K562 (cell line): ENCODE measurements around the gene ANXA3. TPM values are rescaled to one million over a fixed set of nuclear protein-coding genes. Genes with fewer than 3 reads are reported as not detected.

ENCODE experiments used
- polyA plus RNA-seq, 8 experiments: library from polyadenylated mRNA; depleted of rRNA in 4 of 8; stranded (reverse) in 5 of 8; unstranded in 3 of 8; fragments of >200 nt; fragmentation: Nextera tagmentation in 2 of 8; fragmentation: Illumina TruSeq in 1 of 8; extraction: Ambion mirVana in 2 of 8; extraction: Trizol in 1 of 8; gene quantifications; 2 replicates each; pipeline versions ENCODE4 v1.2.1 to v1.2.3, GENCODE V29; 2011 to 2014; ENCODE audit warnings: inconsistent platforms in 1 of 8, missing spikeins in 1 of 8
- total RNA-seq, 7 experiments: library from RNA; depleted of rRNA in 6 of 7; stranded (reverse); fragments of >200 nt in 6 of 7; fragmentation: Illumina TruSeq in 2 of 7; extraction: Trizol in 2 of 7; gene quantifications; 2 replicates each; pipeline versions ENCODE4 v1.2.1 to v1.2.3, GENCODE V29; 2011 to 2021; ENCODE audit warnings: low replicate concordance in 1 of 7
- TF ChIP-seq, protein P1 (sequence below), 2 experiments: fragments of 450-650 bp; formaldehyde crosslinking in 1 of 2; IDR thresholded peaks; 2 replicates each; pipeline versions ENCODE4 v1.4.0 to v1.6.1; 2014 to 2020; ENCODE audit warnings: mild to moderate bottlenecking in 2 of 2, borderline replicate concordance in 1 of 2, low read depth in 1 of 2

Gene ANXA3
- total and polyA plus RNA-seq, 9 of the 15 experiments (the other 6 are each of a cell fraction or from before 2014, with no cell fraction given), result 6.3 to 15.5 (median 9.8) TPM

DNA sequence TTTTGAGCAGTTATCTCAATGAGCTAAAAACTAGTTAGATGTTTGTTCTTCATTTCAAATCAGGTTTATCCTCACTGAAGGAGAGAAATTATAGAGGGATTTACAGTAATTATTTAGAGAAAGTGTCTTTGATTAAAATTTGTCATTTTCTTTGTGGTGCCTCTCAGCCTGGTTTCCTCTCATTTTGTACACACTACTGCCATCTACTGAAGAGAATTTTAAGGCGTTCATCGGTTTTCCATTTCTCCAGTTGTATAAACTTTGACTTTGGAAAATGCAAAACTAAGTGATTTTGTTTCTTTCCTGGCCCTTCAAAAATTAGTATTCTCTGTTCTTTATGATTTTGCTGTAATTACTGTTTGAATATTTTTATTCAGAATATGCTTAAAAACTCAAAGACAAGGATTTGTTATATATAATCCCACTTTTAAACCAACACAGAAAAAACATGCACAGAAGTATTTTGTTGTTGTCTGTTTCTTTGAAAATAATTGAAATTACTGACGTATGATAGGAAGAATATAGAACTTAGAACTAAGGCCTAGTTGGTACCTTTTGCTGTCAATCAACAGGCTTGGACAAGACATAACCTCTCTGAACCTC is 34.4 kb upstream of the ANXA3 start (continued):
- TF ChIP-seq, protein P1, sequence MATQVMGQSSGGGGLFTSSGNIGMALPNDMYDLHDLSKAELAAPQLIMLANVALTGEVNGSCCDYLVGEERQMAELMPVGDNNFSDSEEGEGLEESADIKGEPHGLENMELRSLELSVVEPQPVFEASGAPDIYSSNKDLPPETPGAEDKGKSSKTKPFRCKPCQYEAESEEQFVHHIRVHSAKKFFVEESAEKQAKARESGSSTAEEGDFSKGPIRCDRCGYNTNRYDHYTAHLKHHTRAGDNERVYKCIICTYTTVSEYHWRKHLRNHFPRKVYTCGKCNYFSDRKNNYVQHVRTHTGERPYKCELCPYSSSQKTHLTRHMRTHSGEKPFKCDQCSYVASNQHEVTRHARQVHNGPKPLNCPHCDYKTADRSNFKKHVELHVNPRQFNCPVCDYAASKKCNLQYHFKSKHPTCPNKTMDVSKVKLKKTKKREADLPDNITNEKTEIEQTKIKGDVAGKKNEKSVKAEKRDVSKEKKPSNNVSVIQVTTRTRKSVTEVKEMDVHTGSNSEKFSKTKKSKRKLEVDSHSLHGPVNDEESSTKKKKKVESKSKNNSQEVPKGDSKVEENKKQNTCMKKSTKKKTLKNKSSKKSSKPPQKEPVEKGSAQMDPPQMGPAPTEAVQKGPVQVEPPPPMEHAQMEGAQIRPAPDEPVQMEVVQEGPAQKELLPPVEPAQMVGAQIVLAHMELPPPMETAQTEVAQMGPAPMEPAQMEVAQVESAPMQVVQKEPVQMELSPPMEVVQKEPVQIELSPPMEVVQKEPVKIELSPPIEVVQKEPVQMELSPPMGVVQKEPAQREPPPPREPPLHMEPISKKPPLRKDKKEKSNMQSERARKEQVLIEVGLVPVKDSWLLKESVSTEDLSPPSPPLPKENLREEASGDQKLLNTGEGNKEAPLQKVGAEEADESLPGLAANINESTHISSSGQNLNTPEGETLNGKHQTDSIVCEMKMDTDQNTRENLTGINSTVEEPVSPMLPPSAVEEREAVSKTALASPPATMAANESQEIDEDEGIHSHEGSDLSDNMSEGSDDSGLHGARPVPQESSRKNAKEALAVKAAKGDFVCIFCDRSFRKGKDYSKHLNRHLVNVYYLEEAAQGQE (IDR thresholded peaks at IDR 0.05; ENCODE audit: borderline replicate concordance), result peak; percentile 75; the same call in 1 of the 2 replicates
- TF ChIP-seq, protein P1 (CRISPR knock-in tag; IDR thresholded peaks at IDR 0.05; ENCODE audit: low read depth), result no peak
